A673 (cell line): ENCODE results near the gene SAFB2. TPM values are rescaled to one million over a fixed set of nuclear protein-coding genes. Genes with fewer than 3 reads are reported as not detected.

ENCODE experiments used
- BruUV-seq: library from RNA; stranded (reverse); fragments of 400-500 nt; replicated peaks from 2 replicates; lab custom pipeline; 2021; lab: Mats Ljungman, UMichigan
- CTCF ChIA-PET: fragments of 300-600 bp; sonication (Branson Sonifier 250); formaldehyde crosslinking; loops from one replicate; lab custom pipeline; 2022; ENCODE audit warnings: antibody characterized with exemption; lab: Charles Lee
- POLR2A ChIA-PET: fragments of 300-600 bp; sonication (Branson Sonifier 250); formaldehyde crosslinking; loops from one replicate; lab custom pipeline; 2022; ENCODE audit warnings: antibody characterized with exemption; ENCODE audit not compliant: low non-redundant PET; lab: Charles Lee
- DNase-seq: peaks from one replicate; pipeline ENCODE4 v3.0.0-alpha.2; 2015; ENCODE audit warnings: low spot score
- H3K27ac ChIP-seq: fragments of 200-600 bp; sonication (generic); 2 replicates; pipeline ENCODE4 v1.5.1; 2016; ENCODE audit warnings: mixed run types, low read depth, mild to moderate bottlenecking, mixed read lengths, antibody characterized with exemption, low read length; ENCODE audit not compliant: poor library complexity, severe bottlenecking
- H3K27me3 ChIP-seq: fragments of 200-600 bp; sonication (generic); replicated peaks from 2 replicates; pipeline ENCODE4 v1.6.1; 2017; ENCODE audit warnings: mixed run types, low read depth, mild to moderate bottlenecking, mixed read lengths, antibody characterized with exemption, low read length; ENCODE audit not compliant: insufficient read depth, poor library complexity
- H3K36me3 ChIP-seq: fragments of 200-600 bp; sonication (generic); 2 replicates; pipeline ENCODE4 v1.6.1; 2016; ENCODE audit warnings: mixed run types, mild to moderate bottlenecking, mixed read lengths, antibody characterized with exemption, low read length; ENCODE audit not compliant: insufficient read depth, poor library complexity, severe bottlenecking
- H3K4me1 ChIP-seq: fragments of 200-600 bp; sonication (generic); 2 replicates; pipeline ENCODE4 v1.6.1; 2017; ENCODE audit warnings: mixed run types, mild to moderate bottlenecking, mixed read lengths, antibody characterized with exemption, low read length; ENCODE audit not compliant: insufficient read depth, poor library complexity, severe bottlenecking
- H3K4me3 ChIP-seq: fragments of 200-600 bp; sonication (generic); 2 replicates; pipeline ENCODE4 v1.5.1; 2016; ENCODE audit warnings: low read depth, mixed run types, mild to moderate bottlenecking, mixed read lengths, low read length; ENCODE audit not compliant: poor library complexity, severe bottlenecking
- H3K9me3 ChIP-seq: fragments of 200-600 bp; sonication (generic); 2 replicates; pipeline ENCODE4 v1.6.1; 2016; ENCODE audit warnings: mixed run types, low read depth, mild to moderate bottlenecking, mixed read lengths, antibody characterized with exemption, low read length; ENCODE audit not compliant: poor library complexity, severe bottlenecking
- EZH2 ChIP-seq: fragments of 200-600 bp; sonication (generic); IDR thresholded peaks from 2 replicates; pipeline ENCODE4 v1.6.1; 2017; ENCODE audit warnings: borderline replicate concordance, low read depth, mild to moderate bottlenecking, mixed read lengths, antibody characterized with exemption, low read length; ENCODE audit not compliant: poor library complexity, severe bottlenecking
- intact Hi-C: fragments of 100-400 bp; cut with micrococcal nuclease; formaldehyde crosslinking; loops from one replicate; pipeline ENCODE4 v1.10.0; 2022; ENCODE audit not compliant: unreplicated experiment
- total RNA-seq: library from RNA; stranded (reverse); gene quantifications from 2 replicates; pipeline ENCODE4 v1.2.3, GENCODE V29; 2021
- TF ChIP-seq, protein P1 (sequence below): fragments of 300-800, 200-600 bp; sonication (generic); conservative IDR thresholded peaks from 2 replicates; pipeline ENCODE4 v1.5.1; 2017; ENCODE audit warnings: low read depth, mild to moderate bottlenecking, antibody characterized with exemption, low read length, moderate library complexity, mixed read lengths

Gene SAFB2
- total RNA-seq, 1 experiment from 2014 or later = 153 TPM

- H3K27ac ChIP-seq = no peak within 1 kb of the TSS
- H3K4me1 ChIP-seq = no peaks in the 10 kb centered on the region
- peak within 1 kb of the TSS; percentile 31 for H3K4me3 ChIP-seq
- no TSS peak for BruUV-seq
- peaks cover 7% of the 10 kb centered on the region for H3K27me3 ChIP-seq
- TF ChIP-seq EZH2 = no peak
- TF ChIP-seq, protein P1, sequence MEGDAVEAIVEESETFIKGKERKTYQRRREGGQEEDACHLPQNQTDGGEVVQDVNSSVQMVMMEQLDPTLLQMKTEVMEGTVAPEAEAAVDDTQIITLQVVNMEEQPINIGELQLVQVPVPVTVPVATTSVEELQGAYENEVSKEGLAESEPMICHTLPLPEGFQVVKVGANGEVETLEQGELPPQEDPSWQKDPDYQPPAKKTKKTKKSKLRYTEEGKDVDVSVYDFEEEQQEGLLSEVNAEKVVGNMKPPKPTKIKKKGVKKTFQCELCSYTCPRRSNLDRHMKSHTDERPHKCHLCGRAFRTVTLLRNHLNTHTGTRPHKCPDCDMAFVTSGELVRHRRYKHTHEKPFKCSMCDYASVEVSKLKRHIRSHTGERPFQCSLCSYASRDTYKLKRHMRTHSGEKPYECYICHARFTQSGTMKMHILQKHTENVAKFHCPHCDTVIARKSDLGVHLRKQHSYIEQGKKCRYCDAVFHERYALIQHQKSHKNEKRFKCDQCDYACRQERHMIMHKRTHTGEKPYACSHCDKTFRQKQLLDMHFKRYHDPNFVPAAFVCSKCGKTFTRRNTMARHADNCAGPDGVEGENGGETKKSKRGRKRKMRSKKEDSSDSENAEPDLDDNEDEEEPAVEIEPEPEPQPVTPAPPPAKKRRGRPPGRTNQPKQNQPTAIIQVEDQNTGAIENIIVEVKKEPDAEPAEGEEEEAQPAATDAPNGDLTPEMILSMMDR = peak; percentile 30; the same call in 1 of the 2 replicates
- intact Hi-C loops = no loop called here
- H3K9me3 ChIP-seq = no peaks in the 10 kb centered on the region
- POLR2A ChIA-PET = no interaction called here
- CTCF ChIA-PET = interaction anchor here (0.6 kb wide), 1 partner anchor 120 kb away, joined by 4 read pairs; no protein-coding TSS in a partner anchor
- H3K36me3 ChIP-seq = no peaks in the 10 kb centered on the region
- DNase-seq = peak; percentile 57
These were observed 55.1 kb downstream of the SAFB2 start, which contains the start of gene TINCR for GRCh38 chr19:5567360-5567969. Gene TINCR (minus strand): TSS chr19:5567953.

- no peak for DNase-seq
- CTCF ChIA-PET = no interaction called here
- TF ChIP-seq, protein P1 = no peak
- TF ChIP-seq EZH2 = no peak
These were observed 57.6 kb downstream of the SAFB2 start for GRCh38 chr19:5564930-5565329.

GRCh38 chr19:5563935-5564612 lies 58.5 kb downstream of the SAFB2 start:
- POLR2A ChIA-PET = no interaction called here
- no peak for TF ChIP-seq EZH2
- TF ChIP-seq, protein P1 = no peak

More at GRCh38 chr19:5564930-5565329, 57.6 kb downstream of the SAFB2 start:
- intact Hi-C loops = no loop called here
- Histone ChIP-seq H3K4me3 (no peak overlapping the region), H3K4me1 (no peaks in the 10 kb centered on the region), H3K36me3 (no peaks in the 10 kb centered on the region), H3K27me3 (peaks cover 7% of the 10 kb centered on the region), H3K27ac (no peak overlapping the region), H3K9me3 (no peaks in the 10 kb centered on the region)
- POLR2A ChIA-PET = no interaction called here
- no TSS peak for BruUV-seq

More at GRCh38 chr19:5563935-5564612, 58.5 kb downstream of the SAFB2 start:
- no peak overlapping the region for H3K4me3 ChIP-seq
- H3K4me1 ChIP-seq = no peaks in the 10 kb centered on the region
- H3K9me3 ChIP-seq = no peaks in the 10 kb centered on the region
- no peak overlapping the region for H3K27ac ChIP-seq
- no peaks in the 10 kb centered on the region for H3K36me3 ChIP-seq
- DNase-seq = peak; percentile 47
- CTCF ChIA-PET = no interaction called here
- BruUV-seq = no TSS peak
- intact Hi-C loops = no loop called here
- peaks cover 7% of the 10 kb centered on the region for H3K27me3 ChIP-seq
